ENCODE results near the gene PLAC9. TPM values are rescaled to one million over a fixed set of nuclear protein-coding genes. Genes with fewer than 3 reads are reported as not detected.
A peak's percentile ranks its signal among the peaks of the same experiment; 100 is the strongest.

PLAC9 gene
- total and polyA plus RNA-seq, 4 donors: 11.8 to 53.1 (median 23.4) TPM

DNA sequence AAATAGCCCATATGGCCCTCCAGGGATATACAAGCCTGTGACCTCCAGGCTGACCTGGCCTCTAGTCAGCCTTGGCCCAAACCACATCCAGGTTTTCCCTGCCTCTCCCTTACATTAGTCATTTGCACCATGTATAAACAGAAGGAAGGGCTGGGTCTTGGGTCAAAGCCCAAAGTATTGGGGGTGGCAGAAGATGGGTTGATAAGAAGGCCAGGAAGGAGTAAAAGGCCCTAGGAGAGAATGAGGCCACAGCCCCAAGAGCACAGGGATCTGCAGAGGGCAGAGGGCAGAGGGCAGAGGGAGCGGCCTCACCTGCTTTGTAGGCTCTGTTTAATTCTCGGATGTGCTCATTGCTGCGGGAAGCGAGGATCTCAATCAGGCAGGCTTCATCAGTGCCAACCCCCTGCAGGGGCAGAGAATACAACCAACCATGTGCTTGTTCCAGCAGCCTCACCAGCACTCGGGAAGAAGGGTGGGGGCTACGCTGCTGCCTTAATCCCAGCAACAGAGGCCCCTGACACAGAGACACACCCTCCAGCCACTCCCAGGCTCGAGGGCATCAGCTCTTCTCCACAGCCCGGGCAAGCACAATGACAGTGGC lies 31.3 kb downstream of the PLAC9 start:
- H3K27me3 ChIP-seq (ENCODE audit: control insufficient read depth in 3 of 3, insufficient read depth in 3 of 3, low read length in 2 of 3): no peaks in the 10 kb centered on the region
- no peaks in the 10 kb centered on the region for H3K9me3 ChIP-seq (ENCODE audit: control insufficient read depth in 4 of 4, insufficient read depth in 3 of 4, low read length in 3 of 4)
- no peak overlapping the region for H3K9ac ChIP-seq (ENCODE audit: insufficient read depth in 1 of 2, low read length in 2 of 2)
- peaks cover 0 to 78% (median 14%) of the 10 kb centered on the region in 4 donors for H3K36me3 ChIP-seq (ENCODE audit: control insufficient read depth in 4 of 4, insufficient read depth in 4 of 4, low read length in 4 of 4)
- DNase-seq: no peak
- peaks cover 0 to 30% (median 5%) of the 10 kb centered on the region in 5 donors for H3K4me1 ChIP-seq (ENCODE audit: control insufficient read depth in 5 of 5, insufficient read depth in 5 of 5, low read length in 5 of 5)
- TF ChIP-seq, protein P1, sequence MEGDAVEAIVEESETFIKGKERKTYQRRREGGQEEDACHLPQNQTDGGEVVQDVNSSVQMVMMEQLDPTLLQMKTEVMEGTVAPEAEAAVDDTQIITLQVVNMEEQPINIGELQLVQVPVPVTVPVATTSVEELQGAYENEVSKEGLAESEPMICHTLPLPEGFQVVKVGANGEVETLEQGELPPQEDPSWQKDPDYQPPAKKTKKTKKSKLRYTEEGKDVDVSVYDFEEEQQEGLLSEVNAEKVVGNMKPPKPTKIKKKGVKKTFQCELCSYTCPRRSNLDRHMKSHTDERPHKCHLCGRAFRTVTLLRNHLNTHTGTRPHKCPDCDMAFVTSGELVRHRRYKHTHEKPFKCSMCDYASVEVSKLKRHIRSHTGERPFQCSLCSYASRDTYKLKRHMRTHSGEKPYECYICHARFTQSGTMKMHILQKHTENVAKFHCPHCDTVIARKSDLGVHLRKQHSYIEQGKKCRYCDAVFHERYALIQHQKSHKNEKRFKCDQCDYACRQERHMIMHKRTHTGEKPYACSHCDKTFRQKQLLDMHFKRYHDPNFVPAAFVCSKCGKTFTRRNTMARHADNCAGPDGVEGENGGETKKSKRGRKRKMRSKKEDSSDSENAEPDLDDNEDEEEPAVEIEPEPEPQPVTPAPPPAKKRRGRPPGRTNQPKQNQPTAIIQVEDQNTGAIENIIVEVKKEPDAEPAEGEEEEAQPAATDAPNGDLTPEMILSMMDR (IDR thresholded peaks at IDR 0.05; ENCODE audit: control extremely low read depth, extremely low read depth): no peak
- WGBS, 2 donors: 77 to 85% methylated on average over 8 of the region's 8 CpGs
- H3K4me3 ChIP-seq: no peak overlapping the region
- peak overlapping the region in 1 of 2 donors; percentile 15 for H3K27ac ChIP-seq (ENCODE audit: low read depth in 1 of 2, low read length in 1 of 2)
- no peak for ATAC-seq (ENCODE audit: insufficient read depth, low FRiP score)

- peaks cover 0 to 77% (median 16%) of the 10 kb centered on the region in 4 donors for H3K36me3 ChIP-seq (ENCODE audit: control insufficient read depth in 4 of 4, insufficient read depth in 4 of 4, low read length in 4 of 4)
- ATAC-seq (ENCODE audit: insufficient read depth, low FRiP score): no peak
Measured at GRCh38 chr10:80164596-80164995, 32.1 kb downstream of the PLAC9 start.

GRCh38 chr10:80165173-80165572 lies 32.6 kb downstream of the PLAC9 start:
- Histone ChIP-seq H3K4me3 (no peak overlapping the region), H3K9ac (ENCODE audit: insufficient read depth in 1 of 2, low read length in 2 of 2) (no peak overlapping the region), H3K4me1 (ENCODE audit: control insufficient read depth in 5 of 5, insufficient read depth in 5 of 5, low read length in 5 of 5) (peaks cover 0 to 26% (median 0%) of the 10 kb centered on the region in 5 donors), H3K36me3 (ENCODE audit: control insufficient read depth in 4 of 4, insufficient read depth in 4 of 4, low read length in 4 of 4) (peaks cover 0 to 74% (median 15%) of the 10 kb centered on the region in 4 donors), H3K9me3 (ENCODE audit: control insufficient read depth in 4 of 4, insufficient read depth in 3 of 4, low read length in 3 of 4) (no peaks in the 10 kb centered on the region), H3K27ac (ENCODE audit: low read depth in 1 of 2, low read length in 1 of 2) (peak overlapping the region in 1 of 2 donors; percentile 45), H3K27me3 (ENCODE audit: control insufficient read depth in 3 of 3, insufficient read depth in 3 of 3, low read length in 2 of 3) (no peaks in the 10 kb centered on the region)
- DNase-seq (peak in 1 of 3 donors; percentile 5), ATAC-seq (ENCODE audit: insufficient read depth, low FRiP score) (no peak)
- WGBS, 2 donors: 90 to 97% methylated on average over 7 of the region's 7 CpGs
- TF ChIP-seq, protein P1 (IDR thresholded peaks at IDR 0.05; ENCODE audit: control extremely low read depth, extremely low read depth): no peak

More at GRCh38 chr10:80164596-80164995, 32.1 kb downstream of the PLAC9 start:
- peak overlapping the region in 1 of 2 donors; percentile 45 for H3K27ac ChIP-seq (ENCODE audit: low read depth in 1 of 2, low read length in 1 of 2)
- H3K9me3 ChIP-seq (ENCODE audit: control insufficient read depth in 4 of 4, insufficient read depth in 3 of 4, low read length in 3 of 4): no peaks in the 10 kb centered on the region
- H3K4me1 ChIP-seq (ENCODE audit: control insufficient read depth in 5 of 5, insufficient read depth in 5 of 5, low read length in 5 of 5): peaks cover 0 to 29% (median 0%) of the 10 kb centered on the region in 5 donors
- TF ChIP-seq, protein P1 (IDR thresholded peaks at IDR 0.05; ENCODE audit: control extremely low read depth, extremely low read depth): no peak
- H3K4me3 ChIP-seq: no peak overlapping the region
- H3K27me3 ChIP-seq (ENCODE audit: control insufficient read depth in 3 of 3, insufficient read depth in 3 of 3, low read length in 2 of 3): no peaks in the 10 kb centered on the region
- no peak overlapping the region for H3K9ac ChIP-seq (ENCODE audit: insufficient read depth in 1 of 2, low read length in 2 of 2)
- DNase-seq: no peak
- 85 to 86% methylated on average over 7 of the region's 7 CpGs for WGBS, 2 donors
